Amygdala (tissue), 56 donors: Measurements from ENCODE around the gene REM1.
"Not testable (repeated sequence)": the region's sequence is repeated elsewhere in the genome, so short reads cannot be mapped to it uniquely, and the experiment has no call there.

ENCODE experiments used
- DNase-seq, 56 donors: peaks; one replicate each; lab custom pipeline; 2025; lab: John Stamatoyannopoulos, UW

The REM1 gene

DNA sequence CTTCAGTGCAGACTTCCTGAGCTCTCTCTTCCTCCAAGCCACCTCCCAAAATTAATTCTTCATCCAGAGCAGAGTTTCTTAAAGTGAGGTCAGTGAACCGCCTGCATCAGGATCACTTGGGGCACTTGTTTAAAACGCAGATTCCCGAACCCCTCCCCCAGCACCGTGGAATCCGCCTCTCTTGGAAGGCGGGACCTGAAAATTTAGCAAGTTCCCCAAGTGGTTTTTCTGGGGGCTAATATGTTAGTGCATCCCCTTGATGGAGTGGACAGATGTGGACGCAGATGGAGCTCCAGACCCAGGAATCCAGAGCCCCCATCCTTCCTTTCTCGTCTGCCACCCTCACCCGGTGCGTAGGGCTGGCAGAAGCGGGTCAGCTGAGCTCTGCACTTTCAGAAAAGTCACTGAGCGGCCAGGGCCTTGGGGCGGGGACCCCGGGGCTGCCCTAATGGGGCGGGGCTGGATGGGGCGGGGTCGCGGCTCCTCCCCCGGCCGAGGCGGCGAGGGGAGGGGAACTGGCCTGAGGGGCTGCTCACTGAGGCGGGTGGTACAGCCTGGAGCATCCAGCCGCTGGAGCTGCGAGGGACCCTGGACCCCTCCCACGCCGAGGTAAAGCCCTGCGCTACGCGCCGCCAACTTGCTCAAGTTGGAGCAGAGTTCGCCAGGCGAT is at the start of gene REM1, which contains the start of gene DEFB124:
REM1 (plus strand) TSS at position 531 of the 670 bp plus-strand sequence. CDS start 1,158 bp downstream, outside the sequence.
DEFB124 (minus strand) TSS at position 370 of the 670 bp plus-strand sequence. CDS start 2,114 bp downstream, outside the sequence.
- no peak for DNase-seq

DNA sequence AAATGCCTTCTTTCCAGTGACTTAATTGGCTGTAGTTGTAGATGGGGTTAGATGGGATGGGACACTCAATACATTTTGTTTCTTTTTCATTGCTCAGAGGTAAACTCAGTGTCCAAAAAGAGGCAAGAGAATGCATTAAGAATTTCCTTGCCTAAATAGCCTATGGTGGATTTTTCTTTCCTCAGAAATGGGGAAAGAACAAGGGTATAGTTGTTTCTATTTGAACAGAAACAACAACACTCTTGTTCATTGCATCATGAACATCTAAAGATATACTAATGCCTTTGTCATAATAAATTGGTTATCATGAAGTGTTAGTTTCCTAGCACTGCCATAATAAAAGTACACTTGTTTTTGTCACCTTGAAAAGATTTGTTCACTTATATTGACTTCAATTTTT is 49.3 kb upstream of the REM1 start:
- DNase-seq: no peak

GRCh38 chr20:31426891-31427551 is 48.1 kb upstream of the REM1 start:
- DNase-seq: not testable (repeated sequence)

DNA sequence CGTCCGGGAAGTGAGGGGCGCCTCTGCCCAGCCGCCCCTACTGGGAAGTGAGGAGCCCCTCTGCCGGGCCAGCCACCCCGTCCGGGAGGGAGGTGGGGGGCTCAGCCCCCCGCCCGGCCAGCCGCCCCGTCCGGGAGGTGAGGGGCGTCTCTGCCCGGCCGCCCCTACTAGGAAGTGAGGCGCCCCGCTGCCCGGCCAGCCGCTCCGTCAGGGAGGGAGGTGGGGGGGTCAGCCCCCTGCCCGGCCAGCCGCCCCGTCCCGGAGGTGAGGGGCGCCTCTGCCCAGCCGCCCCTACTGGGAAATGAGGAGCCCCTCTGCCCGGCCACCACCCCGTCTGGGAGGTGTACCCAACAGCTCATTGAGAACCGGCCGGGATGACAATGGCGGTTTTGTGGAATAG is 47.5 kb upstream of the REM1 start:
- DNase-seq: not testable (repeated sequence)

DNA sequence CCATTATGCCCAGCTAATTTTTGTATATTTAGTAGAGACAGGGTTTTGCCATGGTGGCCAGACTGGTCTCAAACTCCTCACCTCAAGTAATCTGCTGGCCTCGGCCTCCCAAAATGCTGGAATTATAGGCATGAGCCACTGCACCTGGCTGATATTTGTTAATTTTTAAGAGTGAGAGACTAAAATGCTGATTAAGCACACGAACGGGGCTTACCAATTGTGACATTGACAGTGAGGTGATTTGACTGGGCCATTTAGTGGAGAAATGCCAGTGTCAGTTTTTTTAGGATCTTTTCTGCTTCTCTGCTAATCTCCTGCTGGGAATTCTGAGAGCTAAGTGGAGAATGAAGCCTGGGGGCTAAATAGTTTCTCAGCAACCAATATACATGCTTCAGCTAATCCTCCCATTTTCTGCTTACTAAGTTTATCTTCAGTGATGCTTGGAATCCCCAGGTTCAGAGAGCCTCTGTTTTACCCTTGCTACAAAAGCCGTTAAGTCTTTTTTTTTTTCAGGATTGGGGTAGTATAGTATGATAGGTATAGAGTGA is 44.4 kb upstream of the REM1 start:
- no peak for DNase-seq

DNA sequence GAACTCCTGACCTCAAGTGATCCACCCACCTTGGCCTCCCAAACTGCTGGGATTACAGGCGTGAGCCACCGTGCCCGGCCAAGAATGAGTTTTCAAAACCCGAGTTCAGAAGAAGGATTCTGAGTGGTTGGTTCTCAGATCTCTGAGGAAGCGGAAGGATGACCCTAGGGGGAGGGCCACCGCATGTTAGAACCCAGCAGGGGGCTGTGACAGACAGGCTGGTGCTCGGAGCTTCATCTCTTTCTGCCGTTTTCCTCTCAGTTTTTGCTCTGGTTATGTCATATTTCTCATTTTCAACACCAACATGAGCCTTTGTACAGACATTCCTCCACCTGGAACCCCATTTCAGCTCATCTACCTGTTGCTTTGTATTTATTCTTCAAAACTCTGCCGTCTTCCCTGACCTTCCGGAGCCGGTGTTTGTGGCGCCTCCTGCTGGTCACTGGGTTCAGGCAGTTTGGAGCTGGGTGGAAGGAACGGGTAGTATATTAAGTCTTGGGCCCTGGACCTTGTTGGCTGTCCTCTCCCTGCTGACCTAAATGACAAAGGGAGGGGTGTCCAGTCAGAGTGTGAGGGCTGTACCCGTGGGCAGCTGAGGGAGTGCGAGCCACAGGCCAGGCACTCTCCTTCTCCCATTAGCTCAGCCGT is 35.0 kb upstream of the REM1 start, which contains the start of gene DEFB123:
DEFB123 (plus strand) TSS at position 621 of the 648 bp plus-strand sequence. CDS start 67 bp downstream, outside the sequence.
- DNase-seq: no peak

DNA sequence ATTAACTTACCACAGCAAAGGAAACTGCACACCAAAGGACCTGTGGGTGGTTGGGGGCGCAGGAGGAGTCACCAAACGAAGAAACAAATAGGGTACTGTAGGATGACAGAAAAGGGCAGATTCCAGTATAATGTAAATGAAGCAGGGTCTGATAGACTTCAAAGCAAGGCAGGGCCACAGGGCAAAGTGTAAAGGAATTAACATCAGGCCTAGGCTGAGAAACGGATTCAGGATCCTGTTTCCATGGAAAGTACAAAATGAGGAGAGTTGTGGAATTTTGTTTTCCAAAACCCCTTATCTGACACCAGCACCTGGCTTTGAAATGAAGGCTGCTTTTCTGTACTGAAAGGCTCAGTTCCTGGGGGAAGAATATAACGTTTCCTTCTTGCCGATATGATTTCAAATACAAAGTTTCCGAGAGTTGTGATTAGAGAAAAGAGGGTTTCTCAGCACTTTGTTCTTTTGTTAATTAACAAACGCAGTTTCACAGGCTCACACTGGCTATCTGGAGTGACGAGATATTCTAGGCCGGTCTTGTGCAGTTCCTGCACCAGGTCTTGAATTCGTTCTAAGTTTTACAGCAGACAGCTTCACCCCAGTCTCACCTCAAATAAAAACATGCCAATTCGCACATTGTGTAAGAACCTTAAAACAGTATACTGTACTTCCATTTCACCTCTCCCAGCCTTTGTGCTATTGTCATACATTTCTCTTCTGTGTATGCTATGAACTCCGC is 28.8 kb upstream of the REM1 start:
- no peak for DNase-seq

DNA sequence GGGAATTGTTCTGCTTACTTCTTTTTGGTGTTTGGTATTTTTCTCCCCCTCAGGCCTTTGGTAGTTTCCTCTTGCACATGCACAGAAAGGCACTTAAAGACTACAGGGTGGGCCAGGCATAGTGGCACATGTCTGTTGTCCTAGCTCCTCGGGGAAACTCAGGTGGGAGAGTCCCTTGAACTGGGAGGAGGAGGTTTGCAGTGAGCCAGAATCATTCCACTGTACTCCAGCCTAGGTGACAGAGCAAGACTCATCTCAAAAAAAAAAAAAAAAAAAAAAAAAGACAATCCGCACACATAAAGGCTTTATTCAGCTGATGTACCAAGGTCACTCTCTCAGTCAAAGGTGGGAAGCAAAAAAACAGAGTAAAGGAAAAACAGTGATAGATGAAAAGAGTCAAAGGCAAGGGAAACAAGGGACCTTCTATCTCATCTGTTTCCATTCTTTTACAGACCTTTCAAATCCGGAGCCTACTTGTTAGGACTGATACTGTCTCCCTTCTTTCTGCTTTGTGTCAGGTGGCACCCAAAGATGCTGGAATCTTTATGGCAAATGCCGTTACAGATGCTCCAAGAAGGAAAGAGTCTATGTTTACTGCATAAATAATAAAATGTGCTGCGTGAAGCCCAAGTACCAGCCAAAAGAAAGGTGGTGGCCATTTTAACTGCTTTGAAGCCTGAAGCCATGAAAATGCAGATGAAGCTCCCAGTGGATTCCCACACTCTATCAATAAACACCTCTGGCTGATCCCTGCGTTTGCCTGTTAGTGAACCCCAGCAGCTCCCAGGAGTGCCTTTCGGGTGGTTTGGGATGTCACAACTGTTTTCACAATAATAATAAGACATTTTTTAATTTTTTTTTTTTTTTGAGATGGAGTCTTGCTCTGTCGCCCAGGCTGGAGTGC is 25.3 kb upstream of the REM1 start:
- no peak for DNase-seq

GRCh38 chr20:31452575-31452974 is 22.5 kb upstream of the REM1 start:
- no peak for DNase-seq

GRCh38 chr20:31454361-31454760 is 20.7 kb upstream of the REM1 start:
- no peak for DNase-seq

DNA sequence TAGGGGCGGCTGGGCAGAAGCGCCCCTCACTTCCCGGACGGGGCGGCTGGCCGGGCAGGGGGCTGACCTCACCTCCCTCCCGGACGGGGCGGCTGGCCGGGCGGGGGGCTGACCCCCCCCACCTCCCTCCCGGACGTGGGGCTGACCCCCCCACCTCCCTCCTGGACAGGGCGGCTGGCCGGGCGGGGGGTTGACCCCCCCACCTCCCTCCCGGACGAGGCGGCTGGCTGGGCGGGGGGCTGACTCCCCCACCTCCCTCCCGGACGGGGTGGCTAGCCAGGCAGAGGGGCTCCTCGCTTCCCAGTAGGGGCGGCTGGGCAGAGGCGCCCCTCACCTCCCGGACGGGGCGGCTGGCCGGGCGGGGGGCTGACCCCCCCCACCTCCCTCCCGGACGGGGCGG is 4.1 kb upstream of the REM1 start:
- not testable (repeated sequence) for DNase-seq

GRCh38 chr20:31472395-31473330 is 2.4 kb upstream of the REM1 start:
- no peak for DNase-seq

GRCh38 chr20:31473331-31474096 is 1.6 kb upstream of the REM1 start:
- no peak for DNase-seq

GRCh38 chr20:31474097-31474436 is 1.0 kb upstream of the REM1 start:
- no peak for DNase-seq

DNA sequence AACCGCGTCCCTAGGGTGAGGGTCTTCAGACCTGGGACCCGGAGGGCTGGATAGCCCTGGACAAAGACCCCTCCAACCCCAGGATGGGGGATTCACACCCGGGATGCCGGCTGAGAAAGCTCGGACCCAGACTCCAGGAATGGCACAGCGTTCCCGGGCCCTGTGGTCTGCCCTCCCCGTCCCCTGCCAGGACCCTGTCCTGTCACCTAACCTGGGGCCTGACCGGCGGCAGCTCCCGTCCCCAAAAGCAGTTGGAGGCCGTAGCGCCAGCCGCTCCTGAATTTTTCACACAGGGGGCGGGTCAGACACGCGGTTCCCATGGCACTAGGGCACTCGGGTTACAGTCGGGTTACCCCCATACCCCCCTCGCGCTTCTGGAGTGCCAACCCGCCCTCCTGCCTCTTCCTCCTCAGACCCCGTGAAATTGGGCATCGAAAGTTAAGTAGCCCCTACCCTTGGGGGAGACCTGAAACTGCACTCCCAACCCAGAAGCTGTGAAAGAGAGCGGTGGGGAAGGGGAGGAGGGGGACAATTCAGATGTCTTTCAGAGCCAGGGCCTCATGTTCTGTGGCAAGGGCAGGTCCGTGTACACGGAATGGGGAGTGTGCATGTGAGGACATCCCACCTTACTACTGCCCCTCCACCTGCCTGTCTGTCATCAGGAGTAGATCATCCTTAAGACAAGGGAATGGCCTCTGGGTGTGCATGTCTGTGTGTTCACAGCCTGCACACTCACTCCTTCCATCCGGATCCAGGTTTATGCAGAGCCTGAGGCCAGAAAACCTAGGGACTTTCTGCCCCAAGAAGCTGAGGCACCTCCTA is 595 bp downstream of the REM1 start:
- DNase-seq: no peak

DNA sequence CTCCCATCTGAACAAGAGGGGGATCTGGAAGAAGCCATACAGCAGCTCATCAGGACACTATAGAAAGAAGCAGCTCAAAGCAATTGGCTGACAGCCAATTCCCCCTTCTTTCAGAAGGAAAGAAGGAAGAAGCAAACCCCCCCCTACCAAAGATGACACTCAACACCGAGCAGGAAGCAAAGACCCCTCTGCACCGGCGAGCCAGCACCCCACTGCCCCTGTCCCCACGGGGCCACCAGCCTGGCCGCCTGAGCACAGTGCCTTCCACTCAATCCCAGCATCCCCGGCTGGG is 1.2 kb downstream of the REM1 start:
- no peak for DNase-seq

- no peak for DNase-seq
These were observed 1.6 kb downstream of the REM1 start for GRCh38 chr20:31476643-31477215.
